HG03196 (cell line): ENCODE data around the gene ASMT.
"Not testable (repeated sequence)": the region's sequence is repeated elsewhere in the genome, so short reads cannot be mapped to it uniquely, and the experiment has no call there.

Experiments
- ATAC-seq: cut with Tn5 transposase; IDR thresholded peaks from one replicate; pipeline ENCODE4 v1.9.1; 2021; ENCODE audit not compliant: unreplicated experiment

ASMT gene, protein sequence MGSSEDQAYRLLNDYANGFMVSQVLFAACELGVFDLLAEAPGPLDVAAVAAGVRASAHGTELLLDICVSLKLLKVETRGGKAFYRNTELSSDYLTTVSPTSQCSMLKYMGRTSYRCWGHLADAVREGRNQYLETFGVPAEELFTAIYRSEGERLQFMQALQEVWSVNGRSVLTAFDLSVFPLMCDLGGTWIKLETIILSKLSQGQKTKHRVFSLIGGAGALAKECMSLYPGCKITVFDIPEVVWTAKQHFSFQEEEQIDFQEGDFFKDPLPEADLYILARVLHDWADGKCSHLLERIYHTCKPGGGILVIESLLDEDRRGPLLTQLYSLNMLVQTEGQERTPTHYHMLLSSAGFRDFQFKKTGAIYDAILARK

DNA sequence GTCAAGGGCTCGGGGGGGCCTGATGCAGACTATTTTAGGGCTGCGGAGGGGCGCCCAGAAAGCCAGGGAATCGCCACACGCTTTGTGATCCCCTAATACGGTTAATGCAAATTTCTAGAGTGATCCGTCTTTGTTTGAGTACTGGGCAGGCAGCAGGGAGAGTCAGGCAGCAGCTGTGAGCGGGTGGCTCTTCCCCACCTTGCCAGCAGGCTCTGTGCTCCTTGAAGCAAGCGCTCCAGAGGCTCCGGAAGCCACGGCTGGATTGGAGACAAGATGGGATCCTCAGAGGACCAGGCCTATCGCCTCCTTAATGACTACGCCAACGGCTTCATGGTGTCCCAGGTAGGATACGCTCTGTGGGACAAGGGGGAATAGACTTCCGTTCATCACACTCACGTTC is at the start of gene ASMT:
Gene ASMT (plus strand): TSS at position 133 of the 400 bp plus-strand sequence. CDS start 141 bp downstream, at position 274.
- no peak for ATAC-seq

DNA sequence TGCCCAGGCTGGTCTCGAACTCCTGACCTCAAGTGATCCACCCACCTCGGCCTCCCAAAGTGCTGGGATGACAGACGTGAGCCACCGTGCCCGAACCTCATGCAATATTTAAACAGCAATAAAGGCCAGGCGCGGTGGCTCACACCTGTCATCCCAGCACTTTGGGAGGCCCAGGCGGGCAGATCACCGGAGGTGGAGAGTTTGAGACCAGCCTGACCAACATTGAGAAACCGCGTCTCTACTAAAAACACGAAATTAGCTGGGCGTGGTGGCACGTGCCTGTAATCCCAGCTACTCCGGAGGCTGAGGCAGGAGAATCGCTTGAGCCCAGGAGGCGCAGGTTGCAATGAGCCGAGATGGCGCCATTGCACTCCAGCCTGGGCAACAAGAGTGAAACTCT is 40.7 kb upstream of the ASMT start:
- ATAC-seq: not testable (repeated sequence)

DNA sequence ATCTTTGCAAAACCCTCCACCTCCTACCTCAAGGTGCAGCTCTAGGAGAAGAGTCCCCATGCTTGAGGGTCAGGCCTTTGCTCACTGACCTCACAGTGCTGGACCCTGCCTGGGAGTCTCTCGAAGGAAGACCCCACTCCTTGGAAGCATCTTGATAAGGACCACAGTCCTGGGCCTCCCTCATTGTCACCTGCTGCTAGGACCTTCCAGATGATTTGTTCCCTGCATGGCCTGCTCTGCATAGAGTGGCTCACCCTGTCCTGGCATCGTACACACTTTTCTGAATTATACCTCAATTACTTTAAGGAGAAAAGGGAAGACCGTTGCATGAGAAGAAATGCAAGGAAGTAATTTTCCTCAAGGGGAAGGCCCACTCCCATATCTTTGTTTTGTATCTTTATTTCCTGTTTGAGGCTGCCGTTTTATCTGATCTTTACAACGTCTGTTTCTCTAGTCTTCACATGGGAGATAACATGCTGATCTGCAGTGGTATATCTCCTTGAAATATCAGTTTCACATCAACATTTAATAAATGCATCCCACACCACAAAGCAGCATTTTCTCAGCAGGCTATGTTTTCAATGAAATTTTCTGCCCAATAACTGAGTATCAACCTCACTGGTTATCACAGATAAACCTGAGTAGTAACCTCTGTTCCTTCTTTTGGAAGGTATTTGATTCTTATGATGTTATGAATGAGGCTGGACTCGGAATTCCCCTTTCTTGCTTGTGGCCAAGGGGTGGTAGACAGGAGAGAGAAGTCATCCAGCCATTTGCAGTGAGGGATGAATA is 38.5 kb upstream of the ASMT start:
- no peak for ATAC-seq

DNA sequence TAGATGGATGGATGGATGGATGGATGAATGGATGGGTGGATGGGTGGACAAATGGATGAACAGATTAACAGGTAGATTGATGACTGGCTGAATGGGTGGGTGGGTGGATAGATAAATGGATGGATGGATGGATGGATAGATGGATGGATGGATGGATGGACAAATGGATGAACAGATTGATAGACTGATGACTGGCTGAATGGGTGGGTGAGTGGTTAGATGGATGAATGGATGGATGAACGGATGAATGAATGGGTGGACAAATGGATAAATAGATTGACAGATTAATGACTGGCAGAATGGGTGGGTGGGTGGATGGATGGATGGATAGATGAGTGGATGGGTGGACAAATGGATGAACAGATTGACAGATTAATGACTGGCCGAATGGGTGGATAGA is 37.0 kb upstream of the ASMT start:
- no peak for ATAC-seq

DNA sequence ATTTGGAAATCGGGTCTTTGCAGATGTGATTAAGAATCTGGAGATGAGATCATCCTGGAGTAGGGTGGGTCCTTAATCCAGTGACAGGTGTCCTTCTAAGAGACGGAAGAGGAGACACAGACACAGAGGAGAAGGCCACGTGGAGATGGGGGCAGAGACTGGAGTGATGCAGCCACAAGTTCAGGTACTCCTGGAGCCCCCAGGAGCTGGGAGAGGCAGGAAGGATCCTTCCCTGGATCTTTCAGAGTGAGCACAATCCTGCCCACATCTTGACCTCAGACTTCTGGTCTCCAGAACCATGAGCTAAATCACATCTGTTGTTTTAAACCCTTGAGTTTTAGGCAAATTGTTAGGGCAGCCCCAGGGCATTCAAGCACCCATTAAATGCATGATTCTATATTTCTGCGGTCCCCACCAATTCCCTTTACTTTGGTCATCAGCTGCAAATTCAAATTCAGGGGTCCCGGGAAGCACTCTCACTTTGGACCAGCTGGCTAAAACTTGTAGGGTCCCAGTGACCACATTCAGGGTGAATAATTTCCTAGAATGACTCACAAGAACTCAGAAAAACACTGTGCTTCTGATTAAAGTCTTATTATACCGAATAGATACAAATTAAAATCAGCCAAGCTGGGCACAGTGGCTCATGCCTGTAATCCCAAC is 36.2 kb upstream of the ASMT start:
- ATAC-seq: no peak

DNA sequence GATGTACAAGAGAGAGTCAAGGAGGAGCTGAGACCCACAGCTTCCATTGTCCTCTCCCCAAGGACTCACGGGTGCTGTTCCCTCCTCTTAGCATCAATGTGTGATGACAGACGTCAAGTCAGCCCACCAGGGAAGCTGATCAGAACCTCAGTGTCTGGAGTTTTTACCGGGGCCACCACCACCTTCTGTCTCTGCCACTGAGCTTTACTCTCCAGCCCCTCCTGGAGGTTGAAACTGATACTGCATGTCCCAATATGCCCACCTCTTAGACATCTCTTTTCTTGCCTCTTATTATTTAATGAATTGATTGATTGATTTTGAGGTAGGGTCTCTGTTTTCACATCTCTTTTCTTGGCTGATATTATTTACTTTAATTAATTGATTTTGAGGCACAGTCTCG is 33.7 kb upstream of the ASMT start:
- no peak for ATAC-seq

DNA sequence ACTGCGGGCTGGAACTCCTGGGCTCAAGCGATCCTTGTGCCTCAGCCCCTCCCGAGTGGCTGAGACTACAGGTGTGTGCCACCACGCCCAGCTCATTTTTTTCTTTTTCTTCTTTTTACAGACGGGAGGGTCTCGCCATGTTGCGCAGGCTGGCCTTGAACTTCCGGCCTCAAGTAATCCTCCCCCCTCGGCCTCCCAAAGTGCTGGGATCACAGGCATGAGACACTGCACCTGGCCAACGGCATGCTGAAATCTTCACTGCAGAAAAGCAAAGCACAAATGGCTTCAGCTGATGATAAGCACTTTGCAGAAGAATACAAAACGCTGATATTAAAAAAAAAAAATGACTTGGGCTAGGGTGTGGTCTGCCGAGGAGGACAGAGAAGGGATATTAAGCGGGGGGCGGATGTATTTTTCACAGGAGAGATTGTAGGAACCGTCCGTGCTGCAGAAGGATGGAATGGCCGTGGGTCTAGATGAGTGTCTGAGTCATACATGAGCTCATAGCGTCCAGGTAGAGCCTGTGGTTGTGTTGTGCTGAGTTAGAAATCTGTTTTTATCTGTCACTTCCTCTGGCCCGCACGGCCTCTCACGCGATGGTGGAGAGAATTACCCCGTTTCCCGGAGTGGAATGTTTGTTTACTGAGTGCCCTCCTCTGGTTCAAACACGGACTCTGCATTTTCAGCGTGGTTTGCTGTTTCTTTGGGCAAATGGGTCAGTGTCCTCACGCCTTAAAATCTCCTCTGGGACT is 32.0 kb upstream of the ASMT start:
- ATAC-seq: peak; percentile 49

DNA sequence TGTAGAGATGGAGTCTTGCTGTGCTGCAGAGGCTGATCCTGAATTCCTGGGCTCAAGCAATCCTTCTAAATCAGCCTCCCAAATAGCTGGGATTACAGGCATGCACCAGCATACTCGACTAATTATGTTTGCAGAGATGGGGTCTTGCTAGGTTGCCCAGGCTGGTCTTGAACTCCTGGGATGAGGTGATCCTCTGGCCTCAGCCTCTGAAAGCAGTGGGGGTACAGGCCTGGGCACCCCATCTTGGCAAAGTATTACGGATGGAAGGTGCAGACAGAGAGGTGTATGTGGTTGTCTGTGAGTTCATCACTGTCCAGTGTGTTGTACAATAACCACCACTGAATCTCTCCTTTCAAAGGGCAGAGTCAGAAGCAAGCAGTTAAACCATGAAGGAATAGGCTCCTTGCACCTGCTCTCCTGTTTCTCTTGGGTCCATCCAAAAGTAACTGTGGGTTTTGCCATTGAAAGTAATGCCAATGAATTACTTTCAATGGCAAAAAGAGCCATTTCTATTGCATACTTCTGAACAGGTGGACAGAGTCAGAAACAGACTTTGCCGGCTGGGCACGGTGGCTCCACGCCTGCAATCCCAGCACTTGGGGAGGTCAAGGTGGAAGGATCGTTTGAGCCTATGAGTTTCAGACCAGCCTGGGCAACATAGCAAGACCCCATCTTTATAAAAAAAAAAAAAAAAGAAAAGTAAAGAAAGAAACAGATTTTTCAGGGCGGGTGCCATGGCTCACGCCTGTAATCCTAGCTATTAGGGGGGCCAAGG is 30.4 kb upstream of the ASMT start:
- no peak for ATAC-seq

DNA sequence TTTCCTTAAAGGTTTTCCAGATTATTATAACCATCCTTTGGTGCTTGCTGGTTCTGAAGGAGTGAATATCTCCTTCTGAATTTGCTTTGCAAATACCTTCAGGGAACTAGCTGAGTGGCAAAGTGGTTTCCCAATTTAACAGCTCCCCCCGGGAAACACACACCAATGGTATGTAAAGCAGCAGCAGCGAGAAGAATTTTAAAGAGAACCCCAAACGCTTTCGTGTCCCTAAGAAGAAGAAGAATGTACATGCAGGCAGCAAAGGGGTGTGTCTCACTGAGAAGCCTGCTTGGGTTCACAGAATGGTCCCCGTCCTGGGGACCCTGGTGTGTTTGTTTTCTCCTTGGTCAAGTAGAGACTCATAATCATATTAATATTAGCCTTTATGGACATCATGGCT is 27.7 kb upstream of the ASMT start:
- ATAC-seq: no peak

DNA sequence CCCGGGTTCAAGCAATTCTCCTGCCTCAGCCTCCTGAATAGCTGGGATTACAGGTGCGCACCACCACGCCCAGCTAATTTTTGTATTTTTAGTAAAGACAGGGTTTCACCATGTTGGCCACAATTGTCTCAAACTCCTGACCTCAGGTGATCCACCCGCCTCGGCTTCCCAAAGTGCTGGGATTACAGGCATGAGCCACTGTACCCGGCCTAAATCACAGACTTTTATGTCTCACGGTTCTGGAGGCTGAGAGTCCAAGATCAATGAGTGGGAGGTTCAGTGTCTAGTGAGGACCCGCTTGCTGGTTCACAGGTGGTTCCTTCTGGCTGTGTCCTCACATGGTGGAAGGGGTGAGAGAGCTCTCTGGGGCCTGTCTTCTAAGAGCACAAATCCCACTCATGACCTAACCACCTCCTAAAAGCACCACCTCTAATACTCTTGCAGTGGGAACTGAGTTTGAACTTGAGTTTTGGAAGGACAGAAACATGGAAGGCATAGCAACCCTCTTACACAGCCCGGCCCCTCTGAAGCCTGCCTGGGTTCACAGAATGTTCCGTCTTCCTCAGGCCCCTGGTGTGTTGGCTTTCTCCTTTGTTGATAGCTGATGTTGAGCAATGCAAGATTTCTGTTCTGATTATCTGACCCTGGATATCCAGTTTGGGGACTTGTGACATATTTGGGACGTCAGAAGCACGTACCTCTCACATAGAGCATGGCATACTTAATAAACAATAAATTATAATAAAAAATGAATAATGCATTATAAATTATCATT is 25.3 kb upstream of the ASMT start:
- ATAC-seq: no peak

DNA sequence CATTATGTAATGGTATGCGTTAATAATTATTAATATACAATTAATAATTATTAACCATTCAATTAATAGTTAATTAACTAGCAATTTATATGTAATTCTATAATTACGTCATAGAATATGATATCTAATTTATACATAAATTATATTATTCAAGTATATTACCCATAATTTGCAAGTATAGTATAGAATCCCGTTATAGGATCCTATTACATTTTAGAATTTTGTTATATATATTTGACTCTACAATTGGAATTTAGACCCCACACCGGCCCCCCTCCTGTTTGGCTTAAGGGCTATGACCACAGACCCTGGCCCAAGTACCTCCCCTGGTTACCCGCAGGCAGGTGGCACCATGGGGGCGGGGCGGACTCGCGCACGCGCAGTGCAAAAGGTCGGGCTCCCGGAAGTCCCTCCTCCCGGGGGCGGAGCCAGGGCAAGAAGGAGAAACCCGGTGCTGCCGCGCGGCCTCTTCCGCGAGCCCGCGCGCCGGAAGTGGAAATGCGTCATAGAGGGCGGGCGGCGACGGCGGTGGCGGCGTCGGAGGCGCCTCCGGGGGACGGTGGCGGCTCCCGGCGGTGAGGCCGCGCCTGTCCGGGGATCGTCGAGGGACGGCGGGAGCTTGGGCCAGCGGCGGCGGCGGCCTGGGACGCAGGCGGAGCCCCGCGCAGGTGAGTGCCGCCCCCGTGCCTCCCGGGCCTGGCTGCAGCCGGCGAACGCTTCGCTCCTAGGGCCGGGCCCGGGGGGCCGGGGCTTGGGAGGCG is 23.6 kb upstream of the ASMT start, which contains the start of gene AKAP17A:
Gene AKAP17A (plus strand): TSS at position 503 of the 761 bp plus-strand sequence. CDS start 1,859 bp downstream, outside the sequence.
- ATAC-seq: peak; percentile 88

DNA sequence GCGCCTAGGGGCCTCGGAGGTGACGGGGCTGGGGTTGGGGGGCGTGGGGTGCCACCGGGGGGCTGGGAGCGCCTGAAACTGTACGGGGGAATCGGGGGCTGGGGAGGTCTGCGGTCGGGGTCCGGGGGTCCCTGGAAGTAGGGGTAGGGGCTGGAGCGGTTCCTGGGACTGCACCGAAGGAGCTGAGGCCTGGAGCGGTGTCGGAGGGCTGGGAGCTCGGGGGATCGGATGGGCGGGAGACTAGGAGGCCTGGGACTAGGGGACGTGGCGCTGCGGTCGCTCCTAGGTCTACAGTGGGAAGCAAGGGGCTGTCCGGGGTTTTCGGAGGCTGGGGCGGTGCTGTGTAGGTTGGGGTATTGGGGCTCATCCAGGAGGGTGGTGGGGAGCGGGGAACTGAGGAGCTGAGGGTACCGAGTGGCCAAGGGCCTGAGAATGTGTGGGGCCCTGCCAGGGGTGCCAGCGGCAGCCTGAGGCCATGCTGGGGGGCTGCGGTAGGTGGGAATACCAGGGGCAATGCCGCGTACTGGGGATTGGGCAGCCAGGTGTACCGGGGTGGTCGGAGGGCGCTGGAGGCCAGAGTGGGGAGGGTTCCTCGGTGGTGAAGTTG is 22.9 kb upstream of the ASMT start:
- peak; percentile 10 for ATAC-seq

DNA sequence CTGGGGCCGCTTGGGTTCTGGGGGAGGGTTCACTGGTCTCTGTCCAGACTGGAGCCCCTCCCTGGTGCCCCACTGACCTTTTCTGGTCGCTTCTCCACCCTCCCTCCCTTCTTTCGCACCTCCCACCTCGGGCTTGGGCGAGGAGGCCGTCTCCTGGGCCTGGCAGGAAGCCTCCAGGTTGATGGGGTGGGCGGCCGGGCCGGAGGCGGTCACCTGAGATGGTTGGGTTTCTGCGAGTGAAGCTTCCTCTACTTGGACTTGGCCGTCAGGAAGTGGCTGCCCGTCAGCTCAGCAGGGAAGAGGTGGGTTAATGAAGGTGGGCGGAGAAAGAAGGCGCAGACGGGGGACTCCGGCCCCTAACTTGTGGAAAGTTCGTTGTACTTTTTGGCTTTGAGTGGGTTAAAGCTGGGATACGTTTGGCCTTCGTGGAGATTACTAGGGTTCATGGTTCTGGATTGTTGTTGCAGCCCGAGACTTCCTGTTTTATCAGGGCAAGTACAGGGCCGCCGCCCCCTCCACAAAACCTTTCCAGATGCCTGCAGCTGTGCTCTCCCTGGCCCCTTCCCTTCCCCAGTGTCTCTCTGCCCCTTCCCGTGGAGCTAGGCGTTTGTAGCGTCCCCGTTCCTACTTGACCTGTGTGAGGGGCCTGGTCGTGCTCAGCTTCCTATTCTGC is 22.3 kb upstream of the ASMT start:
- ATAC-seq: peak; percentile 38

DNA sequence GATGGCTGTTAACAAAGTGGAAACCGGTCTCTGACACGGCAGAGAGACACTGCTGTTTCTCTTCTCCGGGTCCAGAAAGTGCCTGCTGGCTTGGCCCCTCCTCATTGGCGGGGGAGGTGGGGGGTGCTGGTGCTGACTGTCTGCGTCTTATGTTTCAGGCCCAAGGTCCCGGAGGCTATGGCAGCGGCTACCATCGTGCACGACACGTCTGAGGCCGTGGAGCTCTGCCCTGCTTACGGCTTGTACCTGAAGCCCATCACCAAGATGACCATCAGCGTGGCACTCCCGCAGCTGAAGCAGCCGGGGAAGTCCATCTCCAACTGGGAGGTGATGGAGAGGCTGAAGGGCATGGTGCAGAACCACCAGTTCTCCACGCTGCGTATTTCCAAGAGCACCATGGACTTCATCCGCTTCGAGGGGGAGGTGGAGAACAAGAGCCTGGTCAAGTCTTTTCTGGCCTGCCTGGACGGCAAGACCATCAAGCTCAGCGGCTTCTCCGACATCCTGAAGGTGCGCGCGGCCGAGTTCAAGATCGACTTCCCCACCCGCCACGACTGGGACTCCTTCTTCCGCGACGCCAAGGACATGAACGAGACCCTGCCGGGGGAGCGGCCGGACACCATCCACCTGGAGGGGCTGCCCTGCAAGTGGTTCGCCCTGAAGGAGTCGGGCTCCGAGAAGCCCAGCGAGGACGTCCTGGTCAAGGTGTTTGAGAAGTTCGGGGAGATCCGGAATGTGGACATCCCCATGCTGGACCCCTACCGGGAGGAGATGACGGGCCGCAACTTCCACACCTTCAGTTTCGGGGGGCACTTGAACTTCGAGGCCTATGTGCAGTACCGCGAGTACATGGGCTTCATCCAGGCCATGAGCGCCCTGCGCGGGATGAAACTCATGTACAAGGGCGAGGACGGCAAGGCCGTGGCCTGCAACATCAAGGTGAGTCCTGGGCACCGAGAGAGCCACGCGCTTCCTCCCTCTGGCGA is 21.3 kb upstream of the ASMT start:
- no peak for ATAC-seq

DNA sequence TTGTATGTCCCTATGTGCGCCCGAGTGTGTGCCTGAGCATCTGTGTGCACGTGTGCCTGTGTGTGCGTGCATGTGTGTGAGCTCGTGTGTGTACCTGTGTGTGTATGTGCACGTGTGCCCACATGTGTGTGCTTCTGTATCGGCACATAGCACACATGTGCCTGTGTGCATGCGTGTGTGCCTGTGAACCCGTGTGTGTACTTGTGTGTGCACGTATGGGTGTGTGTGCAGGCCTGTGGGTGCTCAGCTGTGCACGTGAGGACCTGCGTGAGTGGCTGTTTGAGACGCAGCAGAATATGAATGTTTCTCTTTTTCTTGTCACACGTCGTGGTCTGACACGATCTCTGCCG is 19.2 kb upstream of the ASMT start:
- ATAC-seq: no peak

DNA sequence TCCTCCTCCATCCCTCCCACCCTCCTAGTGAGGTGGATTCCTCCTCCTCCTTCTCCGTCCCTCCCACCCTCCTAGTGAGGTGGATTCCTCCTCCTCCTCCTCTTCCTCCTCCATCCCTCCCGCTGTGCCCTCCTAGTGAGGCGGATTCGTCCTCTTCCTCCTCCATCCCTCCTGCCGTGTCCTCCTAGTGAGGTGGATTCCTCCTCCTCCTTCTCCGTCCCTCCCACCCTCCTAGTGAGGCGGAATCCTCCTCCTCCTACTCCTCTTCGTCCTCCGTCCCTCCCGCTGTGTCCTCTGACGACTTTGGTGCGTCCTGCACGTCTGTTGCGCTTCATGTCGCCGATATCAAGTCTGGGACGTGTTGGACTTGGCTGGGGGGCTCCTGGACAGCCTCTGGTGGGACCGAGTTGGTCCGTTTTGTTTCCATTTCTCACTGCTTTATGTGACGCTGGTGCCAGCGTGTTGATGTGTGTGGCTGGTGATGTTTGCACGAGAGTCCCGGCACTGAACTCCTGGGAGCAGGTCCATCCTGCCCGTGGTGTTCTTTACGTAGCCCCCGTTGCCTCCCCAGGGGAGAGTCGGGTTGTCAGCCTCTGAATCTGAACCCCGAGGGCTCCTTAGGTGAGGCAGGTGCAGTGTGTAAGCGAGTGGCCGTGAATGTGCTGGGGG is 18.0 kb upstream of the ASMT start:
- no peak for ATAC-seq
